Astrocyte of the spinal cord (primary cell): Measurements from ENCODE around the gene GPAM.

Experiments
- DNase-seq: peaks from one replicate; pipeline ENCODE4 v3.0.0; 2011; ENCODE audit warnings: low read depth, low spot score
- H3K4me3 ChIP-seq: 2 replicates; pipeline ENCODE4 v1.5.1; 2011; ENCODE audit warnings: low read depth, mild to moderate bottlenecking, low read length, moderate library complexity
- in situ Hi-C: cut with HindIII; loops from 2 replicates; pipeline ENCODE4 v1.10.0; 2017; ENCODE audit warnings: low sequenced_read_pairs
- TF ChIP-seq, protein P1 (sequence below): IDR thresholded peaks from 2 replicates; pipeline ENCODE4 v1.5.1; 2012; ENCODE audit warnings: low read depth, mild to moderate bottlenecking, low read length, inconsistent platforms

Gene GPAM

DNA sequence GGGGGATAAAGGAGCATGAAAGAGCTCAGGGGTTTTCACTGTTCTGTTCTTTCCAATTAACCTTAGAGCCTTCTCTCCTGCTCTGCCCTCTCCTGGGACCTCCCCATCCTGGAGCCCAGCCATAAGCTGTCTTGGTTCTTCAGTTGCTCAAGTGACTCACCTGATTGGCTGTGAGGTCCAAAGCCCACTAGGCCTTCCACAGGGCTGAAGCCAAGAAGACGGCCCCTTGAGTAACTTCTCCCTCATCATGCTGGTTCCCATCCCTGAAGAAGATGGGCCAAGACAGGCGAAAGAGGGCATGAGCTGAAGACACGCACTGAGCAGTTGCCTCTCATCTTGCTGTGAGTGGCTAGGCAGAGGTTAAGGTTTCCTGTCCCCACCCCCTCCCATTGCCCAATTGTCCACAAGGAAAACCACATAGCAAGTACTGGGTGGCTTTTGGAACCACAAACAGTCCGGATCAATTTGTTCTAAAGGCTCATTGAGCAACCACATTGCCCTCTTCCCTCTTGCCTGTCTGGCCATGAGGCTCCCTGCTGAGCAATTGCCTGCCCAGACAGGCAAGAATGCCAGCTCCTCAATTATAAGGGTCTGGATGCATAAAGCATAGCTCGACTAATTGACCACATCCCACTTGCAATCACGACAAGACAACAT lies 43.9 kb upstream of the GPAM start:
- no peak overlapping the region for H3K4me3 ChIP-seq
- in situ Hi-C loops = no loop called here
- TF ChIP-seq, protein P1, sequence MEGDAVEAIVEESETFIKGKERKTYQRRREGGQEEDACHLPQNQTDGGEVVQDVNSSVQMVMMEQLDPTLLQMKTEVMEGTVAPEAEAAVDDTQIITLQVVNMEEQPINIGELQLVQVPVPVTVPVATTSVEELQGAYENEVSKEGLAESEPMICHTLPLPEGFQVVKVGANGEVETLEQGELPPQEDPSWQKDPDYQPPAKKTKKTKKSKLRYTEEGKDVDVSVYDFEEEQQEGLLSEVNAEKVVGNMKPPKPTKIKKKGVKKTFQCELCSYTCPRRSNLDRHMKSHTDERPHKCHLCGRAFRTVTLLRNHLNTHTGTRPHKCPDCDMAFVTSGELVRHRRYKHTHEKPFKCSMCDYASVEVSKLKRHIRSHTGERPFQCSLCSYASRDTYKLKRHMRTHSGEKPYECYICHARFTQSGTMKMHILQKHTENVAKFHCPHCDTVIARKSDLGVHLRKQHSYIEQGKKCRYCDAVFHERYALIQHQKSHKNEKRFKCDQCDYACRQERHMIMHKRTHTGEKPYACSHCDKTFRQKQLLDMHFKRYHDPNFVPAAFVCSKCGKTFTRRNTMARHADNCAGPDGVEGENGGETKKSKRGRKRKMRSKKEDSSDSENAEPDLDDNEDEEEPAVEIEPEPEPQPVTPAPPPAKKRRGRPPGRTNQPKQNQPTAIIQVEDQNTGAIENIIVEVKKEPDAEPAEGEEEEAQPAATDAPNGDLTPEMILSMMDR = no peak
- peak; percentile 33 for DNase-seq

DNA sequence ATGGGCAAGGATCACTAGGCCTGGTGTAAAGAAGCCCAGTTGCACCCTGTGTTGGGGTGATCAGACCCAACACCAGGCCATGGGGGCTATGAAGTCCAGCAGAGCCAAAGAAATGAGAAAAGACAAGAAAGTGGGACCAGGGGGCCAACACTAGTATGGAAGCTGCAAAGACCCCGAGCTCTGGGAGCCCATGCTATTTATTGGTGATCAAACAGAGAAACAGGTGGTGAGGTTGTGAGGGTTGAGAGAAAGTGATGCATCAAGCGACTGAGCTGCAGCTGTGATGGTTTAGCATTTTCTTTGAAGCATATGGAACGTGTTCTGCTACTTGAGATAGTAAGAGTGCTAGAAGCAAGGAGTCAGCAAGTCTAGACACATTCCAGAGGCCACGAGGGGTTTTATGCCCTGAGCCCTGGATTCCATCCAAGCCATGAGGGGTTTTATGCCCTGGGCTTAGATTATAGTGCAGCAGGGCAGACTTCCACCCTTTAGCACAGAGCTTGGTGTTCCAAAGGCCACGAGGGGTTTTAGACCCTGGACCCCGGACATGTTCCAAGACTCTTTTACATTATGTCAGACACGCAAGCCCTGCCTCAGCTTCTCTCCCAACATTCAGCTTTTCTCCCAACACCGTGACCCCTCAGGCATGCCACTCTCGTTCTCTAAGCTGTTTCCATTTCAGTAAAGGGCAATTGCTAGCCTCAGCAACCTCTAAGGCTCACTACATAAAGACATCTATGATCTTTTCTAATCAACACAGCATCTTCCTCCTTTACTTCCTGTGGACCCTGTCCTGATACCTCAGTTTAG lies 43.1 kb upstream of the GPAM start:
- in situ Hi-C loops = no loop called here
- H3K4me3 ChIP-seq = no peak overlapping the region
- no peak for DNase-seq
- TF ChIP-seq, protein P1 = no peak

DNA sequence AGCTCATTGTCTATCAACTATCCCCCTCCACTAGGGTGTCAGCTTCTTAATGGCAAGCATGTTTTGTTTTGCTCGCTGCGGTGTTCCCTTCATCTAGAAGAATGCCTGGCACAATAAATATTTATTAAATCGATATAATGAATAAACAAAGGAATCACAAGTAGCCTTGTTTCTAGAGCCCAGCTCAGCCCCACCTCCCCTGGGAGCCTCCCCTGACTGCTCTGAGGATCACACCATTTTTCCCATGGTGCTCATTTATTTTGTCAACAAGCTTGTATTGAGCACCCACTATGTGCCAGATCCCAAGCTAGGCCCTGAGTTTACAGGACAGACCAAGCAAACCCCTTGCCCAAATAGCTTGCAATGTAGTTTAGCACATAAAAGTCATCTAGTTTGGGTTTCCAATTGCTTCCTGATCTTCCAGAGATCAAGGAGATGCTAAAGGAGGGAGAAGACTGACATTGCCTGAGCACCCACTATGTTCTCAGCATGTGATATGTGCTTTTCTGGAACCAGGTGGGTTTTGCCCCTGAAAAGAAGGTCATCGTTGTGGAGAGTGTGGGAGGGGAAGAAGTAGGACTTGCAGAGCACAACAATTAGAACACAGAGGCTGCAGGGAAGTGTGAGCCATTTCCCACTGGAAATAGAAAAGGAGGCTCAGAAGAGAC lies 42.3 kb upstream of the GPAM start:
- no peak overlapping the region for H3K4me3 ChIP-seq
- in situ Hi-C loops = no loop called here
- TF ChIP-seq, protein P1 = no peak
- no peak for DNase-seq

DNA sequence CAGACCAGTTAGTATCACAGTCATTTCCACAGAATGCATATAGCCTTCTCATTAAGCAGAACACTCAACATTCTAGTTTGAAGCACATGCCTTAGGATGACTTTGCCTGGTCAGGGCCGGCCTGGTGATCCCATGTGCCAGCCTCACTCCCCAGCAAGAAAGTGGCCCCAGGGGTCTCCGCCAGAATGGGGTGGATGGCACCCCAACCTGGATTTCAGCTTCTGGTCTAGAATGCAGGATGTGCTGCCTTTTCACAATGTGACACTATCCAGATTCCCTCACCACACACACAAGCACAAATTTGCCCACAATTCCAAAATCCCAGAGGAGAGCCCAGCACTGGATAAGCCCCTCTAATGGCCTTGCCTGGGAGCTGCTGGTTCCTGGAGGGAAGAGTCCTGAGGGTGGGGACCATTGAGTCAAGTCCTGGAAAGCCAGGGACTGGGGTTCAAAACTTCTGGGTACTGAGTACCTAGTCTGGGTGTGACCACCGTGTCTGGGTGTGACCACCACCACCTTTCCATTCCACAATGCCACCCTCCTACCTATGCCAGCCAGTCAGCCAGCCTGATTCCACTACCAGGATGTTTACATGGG lies 41.5 kb upstream of the GPAM start:
- DNase-seq = no peak
- in situ Hi-C loops = no loop called here
- TF ChIP-seq, protein P1 = no peak
- H3K4me3 ChIP-seq = no peak overlapping the region

DNA sequence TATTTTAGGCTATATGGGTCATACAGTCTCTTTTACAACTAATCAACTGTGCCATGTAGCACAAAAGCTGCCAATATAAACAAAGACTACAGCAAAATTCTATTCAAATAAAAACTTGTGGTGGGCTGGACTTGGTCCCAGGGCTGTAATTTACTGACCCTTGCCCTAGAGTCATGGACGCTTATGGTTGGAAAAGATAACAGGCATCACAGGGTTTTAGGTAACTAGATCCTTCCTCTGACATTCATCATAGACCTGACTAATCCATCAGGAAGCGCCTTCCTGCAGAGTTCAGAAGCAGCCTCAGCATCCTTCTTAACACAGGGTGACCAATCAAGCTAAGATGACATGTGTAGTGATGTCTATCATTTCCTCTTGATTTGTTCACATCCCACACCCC lies 40.2 kb upstream of the GPAM start:
- TF ChIP-seq, protein P1 = no peak
- no peak overlapping the region for H3K4me3 ChIP-seq
- no peak for DNase-seq
- in situ Hi-C loops = no loop called here

DNA sequence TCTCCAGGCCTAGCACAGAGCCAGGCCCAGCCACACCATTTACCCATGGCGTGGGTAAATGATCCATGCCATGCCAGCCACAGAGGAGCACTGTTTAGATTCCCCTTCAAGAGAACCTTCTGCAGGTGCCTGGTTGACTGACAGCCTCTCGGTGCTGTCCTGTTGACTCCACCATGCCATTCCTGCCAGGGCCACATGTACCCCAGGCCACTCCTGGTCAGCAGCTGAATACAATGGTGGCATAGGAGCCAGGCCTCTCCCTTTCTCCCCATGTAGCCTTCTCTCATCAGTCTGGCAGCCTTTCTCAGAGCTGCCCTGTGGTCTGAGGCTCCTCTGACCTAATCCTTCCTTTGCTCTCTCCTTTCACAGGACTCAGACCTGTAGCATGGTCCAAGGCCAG lies 39.2 kb upstream of the GPAM start:
- no peak for DNase-seq
- TF ChIP-seq, protein P1 = no peak
- in situ Hi-C loops = no loop called here
- H3K4me3 ChIP-seq = no peak overlapping the region
